GM23338 (cell line): ENCODE results near the gene CACHD1. TPM values are rescaled to one million over a fixed set of nuclear protein-coding genes. Genes with fewer than 3 reads are reported as not detected.
A peak's percentile ranks its signal among the peaks of the same experiment; 100 is the strongest.

Experiments
- ATAC-seq: fragments of 200-7000 bp; cut with Tn5 transposase; 3 replicates; pipeline ENCODE4 v1.9.1; 2020
- DNase-seq: peaks from one replicate; pipeline ENCODE4 v3.0.0-alpha.2; 2015; ENCODE audit warnings: low spot score
- H2AFZ ChIP-seq: fragments of 200-600 bp; sonication (generic); 2 replicates; pipeline ENCODE4 v1.8.0; 2016; ENCODE audit warnings: antibody characterized with exemption, mild to moderate bottlenecking, moderate library complexity
- H3F3A ChIP-seq: fragments of 200-600 bp; sonication (generic); replicated peaks from 2 replicates; pipeline ENCODE4 v1.8.0; 2017; ENCODE audit warnings: antibody characterized with exemption, mixed run types, low read depth
- H3K27ac ChIP-seq: fragments of 200-600 bp; sonication (generic); 2 replicates; pipeline ENCODE4 v1.6.1; 2016; ENCODE audit warnings: low read depth
- H3K27me3 ChIP-seq: fragments of 200-600 bp; sonication (generic); 2 replicates; pipeline ENCODE4 v1.8.0; 2016; ENCODE audit warnings: mild to moderate bottlenecking, mixed run types, moderate library complexity; ENCODE audit not compliant: insufficient read depth
- H3K36me3 ChIP-seq: fragments of 200-600 bp; sonication (generic); 2 replicates; pipeline ENCODE4 v1.8.0; 2016; ENCODE audit warnings: mild to moderate bottlenecking; ENCODE audit not compliant: insufficient read depth
- H3K4me1 ChIP-seq: fragments of 200-600 bp; sonication (generic); 2 replicates; pipeline ENCODE4 v1.8.0; 2016; ENCODE audit warnings: mild to moderate bottlenecking, moderate library complexity; ENCODE audit not compliant: insufficient read depth
- H3K4me2 ChIP-seq: fragments of 200-600 bp; sonication (generic); 2 replicates; pipeline ENCODE4 v1.7.1; 2017; ENCODE audit warnings: mixed run types
- H3K4me3 ChIP-seq: fragments of 200-600 bp; sonication (generic); 2 replicates; pipeline ENCODE4 v1.6.1; 2016; ENCODE audit warnings: mixed run types
- H3K79me2 ChIP-seq: fragments of 200-600 bp; sonication (generic); replicated peaks from 2 replicates; pipeline ENCODE4 v1.8.0; 2017; ENCODE audit warnings: mild to moderate bottlenecking; ENCODE audit not compliant: insufficient read depth
- H3K9me2 ChIP-seq: fragments of 200-600 bp; sonication (generic); 2 replicates; pipeline ENCODE4 v1.8.0; 2017; ENCODE audit not compliant: insufficient read depth
- H4K20me1 ChIP-seq: fragments of 200-600 bp; sonication (generic); replicated peaks from 2 replicates; pipeline ENCODE4 v1.8.0; 2017; ENCODE audit warnings: mild to moderate bottlenecking; ENCODE audit not compliant: insufficient read depth
- H3K27ac Mint-ChIP-seq: 2 replicates; pipeline ENCODE4 v1.8.0; 2020; ENCODE audit warnings: inconsistent platforms, mild to moderate bottlenecking, moderate library complexity, mixed read lengths
- H3K27me3 Mint-ChIP-seq: 3 replicates; pipeline ENCODE4 v1.8.0; 2022; ENCODE audit warnings: low read depth, mild to moderate bottlenecking, moderate library complexity, mixed read lengths, inconsistent platforms; ENCODE audit not compliant: insufficient read depth, poor library complexity
- H3K36me3 Mint-ChIP-seq: 3 replicates; pipeline ENCODE4 v1.8.0; 2021; ENCODE audit warnings: low read depth, mild to moderate bottlenecking, inconsistent platforms, moderate library complexity, mixed read lengths
- H3K4me1 Mint-ChIP-seq: 3 replicates; pipeline ENCODE4 v1.8.0; 2020; ENCODE audit warnings: mild to moderate bottlenecking, inconsistent platforms, mixed read lengths
- H3K4me3 Mint-ChIP-seq: 3 replicates; pipeline ENCODE4 v1.8.0; 2021; ENCODE audit warnings: moderate library complexity, mild to moderate bottlenecking, inconsistent platforms, mixed read lengths
- H3K9me3 Mint-ChIP-seq: 3 replicates; pipeline ENCODE4 v1.8.0; 2020; ENCODE audit warnings: moderate library complexity, mild to moderate bottlenecking, inconsistent platforms, mixed read lengths
- CREB1 ChIP-seq: fragments of 250-450 bp; sonication (Bioruptor Pico); IDR thresholded peaks from 2 replicates; pipeline ENCODE4 v1.5.0; 2020; ENCODE audit warnings: low read depth, mild to moderate bottlenecking, moderate library complexity
- CTCF ChIP-seq, 2 experiments: fragments of 200-600 bp in 1 of 2; sonication (generic) in 1 of 2; conservative IDR thresholded peaks; 2 replicates each; pipeline versions ENCODE4 v1.5.1 to v1.6.1; 2016 to 2017; ENCODE audit warnings: antibody characterized with exemption in 2 of 2, low read depth in 2 of 2, mild to moderate bottlenecking in 2 of 2, moderate library complexity in 1 of 2
- ETS1 ChIP-seq: IDR thresholded peaks from 2 replicates; pipeline ENCODE4 v1.6.1; 2016; ENCODE audit warnings: antibody characterized with exemption
- POLR2AphosphoS5 ChIP-seq: IDR thresholded peaks from 2 replicates; pipeline ENCODE4 v1.6.1; 2016; ENCODE audit warnings: antibody characterized with exemption, low read depth
- REST ChIP-seq: IDR thresholded peaks from one replicate; pipeline ENCODE4 v1.6.1; 2018; ENCODE audit warnings: antibody characterized with exemption; ENCODE audit not compliant: unreplicated experiment
- STAT1 ChIP-seq: IDR thresholded peaks from one replicate; pipeline ENCODE4 v1.6.1; 2016; ENCODE audit warnings: antibody characterized with exemption; ENCODE audit not compliant: unreplicated experiment
- ZNF114 ChIP-seq: fragments of 250-450 bp; sonication (Bioruptor Pico); IDR thresholded peaks from 2 replicates; pipeline ENCODE4 v1.5.0; 2020; ENCODE audit warnings: mild to moderate bottlenecking, moderate library complexity
- ZNF331 ChIP-seq: fragments of 250-450 bp; sonication (Bioruptor Pico); IDR thresholded peaks from 2 replicates; pipeline ENCODE4 v1.5.0; 2020; ENCODE audit warnings: low read depth, mild to moderate bottlenecking, moderate library complexity
- polyA plus RNA-seq: library from polyadenylated mRNA; unstranded; fragments of >200 nt; fragmentation: Nextera tagmentation; extraction: Ambion mirVana; gene quantifications from 2 replicates; pipeline ENCODE4 v1.2.1, GENCODE V29; 2016
- total RNA-seq: library from RNA; depleted of rRNA; stranded (reverse); fragments of >200 nt; shearing (Covaris generic); gene quantifications from 2 replicates; pipeline ENCODE4 v1.2.3, GENCODE V29; 2014

The CACHD1 gene
- total and polyA plus RNA-seq, 2 experiments from 2014 or later = 12.6 to 43.7 TPM

DNA sequence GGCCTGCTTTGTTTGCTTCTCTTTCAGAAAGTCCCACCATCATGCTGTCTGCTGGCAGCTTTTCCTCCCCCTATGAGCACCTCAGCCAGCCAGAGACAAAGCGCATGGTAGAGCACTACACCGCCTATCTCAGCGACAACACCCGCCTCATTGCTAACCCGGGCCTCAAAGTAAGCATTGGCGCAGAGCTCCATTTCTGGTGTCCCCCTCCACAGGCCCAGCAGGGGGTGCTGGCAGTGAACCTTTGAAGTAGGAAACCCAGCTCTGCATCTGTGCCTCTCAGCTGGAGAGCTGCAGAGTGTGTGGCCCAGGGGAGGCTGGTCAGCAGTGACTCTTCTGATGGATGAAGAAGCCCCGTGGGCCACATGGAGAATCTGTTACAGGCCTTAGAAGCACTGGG is 193.7 kb downstream of the CACHD1 start:
- no peaks in the 10 kb centered on the region for H3K27me3 ChIP-seq
- no peaks in the 10 kb centered on the region for H3K4me1 ChIP-seq
- no peaks in the 10 kb centered on the region for H3K9me3 Mint-ChIP-seq
- no peak overlapping the region for H3K4me2 ChIP-seq
- no peak overlapping the region for H2AFZ ChIP-seq
- no peak overlapping the region for H3K4me3 Mint-ChIP-seq
- peaks cover 66% of the 10 kb centered on the region for H3K36me3 ChIP-seq
- no peaks in the 10 kb centered on the region for H3K79me2 ChIP-seq
- no peak overlapping the region for H3K27ac Mint-ChIP-seq
- no peak overlapping the region for H3K4me3 ChIP-seq
- H3K27me3 Mint-ChIP-seq = no peaks in the 10 kb centered on the region
- H3K4me1 Mint-ChIP-seq = peaks cover 4% of the 10 kb centered on the region; the same call in 2 of the 3 replicates
- peak; percentile 84 for ATAC-seq
- no peak for TF ChIP-seq REST
- no peak for TF ChIP-seq CREB1 (CRISPR knock-in tag)
- no peak for TF ChIP-seq ZNF331 (CRISPR knock-in tag)
- peak; percentile 26 to 40 for TF ChIP-seq CTCF (conservative IDR thresholded peaks at IDR 0.05; ENCODE audit: low read depth in 2 of 2)
- H3K36me3 Mint-ChIP-seq = peaks cover 82% of the 10 kb centered on the region
- no peaks in the 10 kb centered on the region for H3F3A ChIP-seq
- H3K9me2 ChIP-seq = no peaks in the 10 kb centered on the region
- H4K20me1 ChIP-seq = no peaks in the 10 kb centered on the region
- peak; percentile 55 for DNase-seq
- no peak overlapping the region for H3K27ac ChIP-seq

DNA sequence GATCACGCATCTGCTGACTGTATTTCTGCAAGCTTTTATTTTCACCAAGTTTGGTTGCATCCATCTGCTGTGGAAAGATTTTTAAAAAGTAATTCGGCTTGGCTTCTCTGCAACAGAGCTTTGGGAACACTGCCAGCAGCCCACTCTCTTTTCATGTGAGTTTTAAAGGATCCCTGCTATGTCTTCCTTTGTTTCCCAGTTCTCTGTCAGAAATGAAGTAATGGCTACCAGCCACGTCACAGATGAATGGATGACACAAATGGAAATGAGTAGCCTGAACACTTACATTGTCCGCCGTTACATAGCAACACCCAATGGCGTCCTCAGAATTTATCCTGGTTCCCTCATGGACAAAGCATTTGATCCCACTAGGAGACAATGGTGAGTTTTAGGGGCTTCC is 194.4 kb downstream of the CACHD1 start:
- Histone ChIP-seq H3K4me2 (no peak overlapping the region), H4K20me1 (0 out of 2 replicates have a peak, but pooled peaks cover under 1% of the 10 kb centered on the region), H3K4me3 (no peak overlapping the region), H3K4me1 (no peaks in the 10 kb centered on the region), H3K36me3 (peaks cover 61% of the 10 kb centered on the region), H3K9me2 (no peaks in the 10 kb centered on the region), H3K27ac (no peak overlapping the region), H3F3A (no peaks in the 10 kb centered on the region), H2AFZ (no peak overlapping the region), H3K27me3 (no peaks in the 10 kb centered on the region), H3K79me2 (no peaks in the 10 kb centered on the region)
- Mint-ChIP-seq H3K4me3 (no peak overlapping the region), H3K27ac (no peak overlapping the region), H3K27me3 (no peaks in the 10 kb centered on the region), H3K36me3 (peaks cover 76% of the 10 kb centered on the region), H3K4me1 (peaks cover 4% of the 10 kb centered on the region; the same call in 2 of the 3 replicates), H3K9me3 (no peaks in the 10 kb centered on the region)
- no peak for ATAC-seq
- TF ChIP-seq ZNF331 (CRISPR knock-in tag) = no peak
- TF ChIP-seq ETS1 = no peak
- no peak for TF ChIP-seq POLR2AphosphoS5
- TF ChIP-seq STAT1 = no peak
- TF ChIP-seq ZNF114 (CRISPR knock-in tag) = no peak
- no peak for DNase-seq
